ENCODE data around the gene GALNS. TPM values are rescaled to one million over a fixed set of nuclear protein-coding genes. Genes with fewer than 3 reads are reported as not detected.
"Not testable (repeated sequence)": the region's sequence is repeated elsewhere in the genome, so short reads cannot be mapped to it uniquely, and the experiment has no call there.

Gene GALNS
- total RNA-seq, 2 donors from 2014 or later, result 37.6 to 73.0 TPM

GRCh38 chr16:88894681-88895300 lies 38.0 kb upstream of the GALNS start:
- Mint-ChIP-seq H3K27ac (no peak overlapping the region), H3K27me3 (no peaks in the 10 kb centered on the region), H3K9me3 (no peaks in the 10 kb centered on the region), H3K36me3 (ENCODE audit: low read depth) (no peaks in the 10 kb centered on the region), H3K4me3 (no peak overlapping the region), H3K4me1 (no peaks in the 10 kb centered on the region)
- ATAC-seq (replicated peaks), result no peak

DNA sequence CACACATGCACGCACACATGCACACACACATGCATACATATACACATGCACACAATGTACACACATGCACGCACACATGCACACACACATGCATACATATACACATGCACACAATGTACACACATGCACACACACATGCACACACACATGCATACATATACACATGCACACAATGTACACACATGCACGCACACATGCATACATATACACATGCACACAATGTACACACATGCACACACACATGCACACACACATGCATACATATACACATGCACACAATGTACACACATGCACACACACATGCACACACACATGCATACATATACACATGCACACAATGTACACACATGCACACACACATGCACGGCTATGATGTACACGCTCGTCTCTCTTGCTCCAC lies 37.5 kb upstream of the GALNS start:
- not testable (repeated sequence) for H3K36me3 Mint-ChIP-seq (ENCODE audit: low read depth); ATAC-seq (replicated peaks)

GRCh38 chr16:88893127-88893968 lies 36.6 kb upstream of the GALNS start:
- H3K4me1 Mint-ChIP-seq, result no peaks in the 10 kb centered on the region
- no peak overlapping the region for H3K27ac Mint-ChIP-seq
- H3K36me3 Mint-ChIP-seq (ENCODE audit: low read depth), result no peaks in the 10 kb centered on the region
- H3K27me3 Mint-ChIP-seq, result no peaks in the 10 kb centered on the region
- H3K9me3 Mint-ChIP-seq, result no peaks in the 10 kb centered on the region
- no peak overlapping the region for H3K4me3 Mint-ChIP-seq
- ATAC-seq (replicated peaks), result no peak

More for the DNA sequence above, 37.5 kb upstream of the GALNS start:
- not testable (repeated sequence) for H3K27ac Mint-ChIP-seq, H3K27me3 Mint-ChIP-seq, H3K4me3 Mint-ChIP-seq, H3K4me1 Mint-ChIP-seq, H3K9me3 Mint-ChIP-seq

GRCh38 chr16:88892065-88892464 lies 35.3 kb upstream of the GALNS start:
- no peaks in the 10 kb centered on the region for H3K27me3 Mint-ChIP-seq
- ATAC-seq (replicated peaks), result no peak
- no peaks in the 10 kb centered on the region for H3K9me3 Mint-ChIP-seq
- no peaks in the 10 kb centered on the region for H3K4me1 Mint-ChIP-seq
- H3K36me3 Mint-ChIP-seq (ENCODE audit: low read depth), result no peaks in the 10 kb centered on the region
- no peak overlapping the region for H3K4me3 Mint-ChIP-seq
- H3K27ac Mint-ChIP-seq, result no peak overlapping the region

DNA sequence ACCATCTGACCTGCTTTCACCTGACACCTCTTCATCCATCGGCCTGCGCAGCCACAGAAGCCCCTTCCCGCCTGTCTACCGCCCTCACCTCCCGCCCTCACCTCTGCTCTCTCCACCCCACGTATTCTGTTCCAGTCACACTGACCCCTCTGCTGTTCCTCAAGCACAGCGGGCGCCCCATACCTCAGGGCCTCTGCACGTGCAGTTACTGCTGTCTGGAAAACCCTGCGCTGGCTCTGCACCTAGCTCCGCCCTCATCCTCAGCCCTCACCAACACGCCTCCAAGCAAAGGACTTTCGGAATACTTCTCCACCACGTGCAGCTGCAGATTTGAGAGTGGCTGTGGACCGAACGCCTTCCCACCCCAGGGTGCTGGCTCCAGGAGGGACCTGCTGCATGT lies 34.3 kb upstream of the GALNS start:
- no peaks in the 10 kb centered on the region for H3K27me3 Mint-ChIP-seq
- ATAC-seq (replicated peaks), result no peak
- no peaks in the 10 kb centered on the region for H3K9me3 Mint-ChIP-seq
- no peak overlapping the region for H3K4me3 Mint-ChIP-seq
- no peaks in the 10 kb centered on the region for H3K4me1 Mint-ChIP-seq
- no peaks in the 10 kb centered on the region for H3K36me3 Mint-ChIP-seq (ENCODE audit: low read depth)
- no peak overlapping the region for H3K27ac Mint-ChIP-seq

DNA sequence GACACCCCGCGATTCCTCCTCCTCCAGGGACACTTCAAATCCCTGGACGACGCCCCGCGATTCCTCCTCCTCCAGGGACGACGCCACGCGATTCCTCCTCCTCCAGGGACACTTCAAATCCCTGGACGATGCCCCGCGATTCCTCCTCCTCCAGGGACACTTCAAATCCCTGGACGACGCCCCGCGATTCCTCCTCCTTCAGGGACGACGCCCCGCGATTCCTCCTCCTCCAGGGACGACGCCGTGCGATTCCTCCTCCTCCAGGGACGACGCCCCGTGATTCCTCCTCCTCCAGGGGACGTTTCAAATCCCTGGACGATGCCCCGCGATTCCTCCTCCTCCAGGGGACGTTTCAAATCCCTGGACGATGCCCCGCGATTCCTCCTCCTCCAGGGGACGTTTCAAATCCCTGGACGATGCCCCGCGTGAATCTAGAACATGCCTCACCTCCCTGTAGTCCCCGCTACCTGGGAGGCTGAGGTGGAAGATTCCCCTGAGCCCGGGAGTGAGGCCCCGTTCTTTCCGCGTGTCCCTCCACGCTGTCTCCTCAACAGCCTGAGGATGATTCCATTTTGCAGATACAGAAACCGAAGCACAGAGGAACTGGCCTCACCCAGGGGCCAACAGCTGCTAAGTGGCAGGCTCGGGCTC lies 33.1 kb upstream of the GALNS start:
- ATAC-seq (replicated peaks); H3K4me3 Mint-ChIP-seq; H3K4me1 Mint-ChIP-seq; H3K27ac Mint-ChIP-seq; H3K36me3 Mint-ChIP-seq (ENCODE audit: low read depth); H3K27me3 Mint-ChIP-seq; H3K9me3 Mint-ChIP-seq: not testable (repeated sequence)

DNA sequence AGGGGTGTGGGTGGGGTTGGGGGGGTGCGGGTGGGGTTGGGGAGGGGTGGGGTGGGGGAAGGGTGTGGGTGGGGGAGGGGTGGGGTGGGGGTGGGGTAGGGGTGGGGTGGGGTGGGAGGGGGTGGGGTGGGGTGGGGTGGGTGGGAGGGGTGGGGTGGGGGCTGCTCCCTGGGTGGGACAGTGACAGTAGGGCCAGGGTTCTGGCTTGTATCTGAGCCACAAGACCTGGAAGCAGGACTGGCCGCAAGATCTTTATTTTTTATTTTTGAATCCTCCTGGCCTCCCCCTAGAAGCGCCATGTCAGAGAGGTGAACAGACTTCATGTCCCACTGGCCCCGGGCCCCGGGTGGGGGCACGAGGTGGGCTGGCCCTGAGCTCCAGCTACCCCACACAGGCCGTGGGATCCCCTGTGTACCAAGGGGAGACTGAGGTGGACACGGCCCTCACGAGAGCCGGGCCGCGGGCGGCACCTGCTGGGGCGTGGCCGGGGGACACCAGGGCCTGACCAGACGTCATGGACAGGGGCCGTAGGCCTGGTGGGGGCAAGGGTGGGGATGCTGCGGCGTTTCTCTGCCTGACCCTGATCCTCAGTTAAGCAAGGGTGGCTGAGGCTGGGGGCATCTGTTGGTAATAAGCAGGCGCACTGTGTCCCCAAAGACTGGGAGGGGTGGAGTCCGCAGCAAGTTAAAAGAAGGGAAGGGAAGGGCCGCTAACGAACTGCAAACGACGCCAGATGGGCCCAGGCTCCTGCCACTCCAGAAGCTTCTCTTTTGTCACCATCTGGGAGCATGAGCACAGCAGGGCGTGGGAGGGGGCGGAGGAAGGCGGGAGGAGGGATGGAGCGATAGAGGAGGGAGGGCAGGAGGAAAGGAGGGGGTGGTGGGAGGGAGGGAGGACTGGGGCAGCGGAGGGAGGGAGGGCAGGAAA lies 32.0 kb upstream of the GALNS start:
- H3K27ac Mint-ChIP-seq, result no peak overlapping the region

DNA sequence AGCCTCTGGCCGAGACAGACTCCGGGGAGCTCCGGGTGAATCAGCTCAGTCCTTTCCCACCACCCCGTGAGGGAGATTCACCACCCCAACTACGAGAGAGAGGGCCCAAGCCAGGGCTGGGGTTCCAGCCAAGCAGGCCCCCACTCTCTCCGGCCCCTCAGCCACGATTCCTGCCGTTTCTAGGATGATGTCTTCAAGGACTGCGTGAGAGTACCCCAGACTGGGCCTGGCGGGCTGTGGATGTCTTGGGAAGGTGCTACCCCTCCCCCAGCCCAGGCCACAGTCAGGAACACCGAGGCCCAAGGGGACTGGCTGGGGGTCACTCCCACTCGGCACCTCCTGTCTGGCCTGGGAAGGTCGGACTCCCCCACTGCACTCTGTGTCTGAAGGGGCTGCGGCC lies 31.3 kb upstream of the GALNS start:
- Mint-ChIP-seq H3K36me3 (ENCODE audit: low read depth) (no peaks in the 10 kb centered on the region), H3K27me3 (no peaks in the 10 kb centered on the region), H3K4me1 (no peaks in the 10 kb centered on the region), H3K27ac (no peak overlapping the region), H3K4me3 (no peak overlapping the region), H3K9me3 (no peaks in the 10 kb centered on the region)
- ATAC-seq (replicated peaks), result no peak

More for the DNA sequence above, 32.0 kb upstream of the GALNS start:
- Mint-ChIP-seq H3K4me1 (no peaks in the 10 kb centered on the region), H3K4me3 (no peak overlapping the region), H3K27me3 (no peaks in the 10 kb centered on the region), H3K36me3 (ENCODE audit: low read depth) (no peaks in the 10 kb centered on the region), H3K9me3 (no peaks in the 10 kb centered on the region)
- ATAC-seq (replicated peaks), result no peak

- no peaks in the 10 kb centered on the region for H3K9me3 Mint-ChIP-seq
- no peaks in the 10 kb centered on the region for H3K4me1 Mint-ChIP-seq
- no peak for ATAC-seq (replicated peaks)
- no peaks in the 10 kb centered on the region for H3K36me3 Mint-ChIP-seq (ENCODE audit: low read depth)
- H3K27me3 Mint-ChIP-seq, result no peaks in the 10 kb centered on the region
- H3K27ac Mint-ChIP-seq, result no peak overlapping the region
- no peak overlapping the region for H3K4me3 Mint-ChIP-seq
These were observed 30.2 kb upstream of the GALNS start for GRCh38 chr16:88886845-88887521.

DNA sequence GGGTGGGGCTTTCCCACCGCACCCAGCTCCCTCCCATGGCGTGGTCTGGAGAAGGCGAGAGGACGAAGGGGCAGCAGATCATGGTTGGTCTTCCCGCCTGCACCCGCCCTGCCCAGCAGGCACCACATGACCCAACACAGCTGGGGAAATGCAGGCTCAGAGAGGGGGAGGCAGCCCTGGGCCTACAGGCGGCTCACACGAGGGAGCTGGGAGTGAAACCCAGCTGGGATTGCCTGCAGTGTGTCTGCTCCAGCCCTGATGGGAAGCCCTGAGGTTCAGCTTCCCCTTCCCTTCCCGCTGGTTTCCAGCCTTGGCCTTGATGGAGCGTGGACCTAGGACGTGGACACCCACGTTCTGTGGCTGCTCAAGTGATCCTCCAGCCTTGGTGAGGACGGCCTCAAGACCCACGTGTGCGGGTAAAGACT lies 29.7 kb upstream of the GALNS start:
- no peaks in the 10 kb centered on the region for H3K9me3 Mint-ChIP-seq
- no peaks in the 10 kb centered on the region for H3K4me1 Mint-ChIP-seq
- H3K27ac Mint-ChIP-seq, result no peak overlapping the region
- no peaks in the 10 kb centered on the region for H3K36me3 Mint-ChIP-seq (ENCODE audit: low read depth)
- ATAC-seq (replicated peaks), result no peak
- H3K4me3 Mint-ChIP-seq, result no peak overlapping the region
- no peaks in the 10 kb centered on the region for H3K27me3 Mint-ChIP-seq

- H3K9me3 Mint-ChIP-seq, result no peaks in the 10 kb centered on the region
- ATAC-seq (replicated peaks), result no peak
- H3K4me1 Mint-ChIP-seq, result no peaks in the 10 kb centered on the region
- H3K4me3 Mint-ChIP-seq, result no peak overlapping the region
- no peaks in the 10 kb centered on the region for H3K36me3 Mint-ChIP-seq (ENCODE audit: low read depth)
- no peak overlapping the region for H3K27ac Mint-ChIP-seq
- H3K27me3 Mint-ChIP-seq, result no peaks in the 10 kb centered on the region
These were observed 29.0 kb upstream of the GALNS start for GRCh38 chr16:88885693-88886280.

GRCh38 chr16:88884569-88885271 lies 28.0 kb upstream of the GALNS start:
- Mint-ChIP-seq H3K4me3 (no peak overlapping the region), H3K4me1 (no peaks in the 10 kb centered on the region), H3K36me3 (ENCODE audit: low read depth) (no peaks in the 10 kb centered on the region), H3K27me3 (no peaks in the 10 kb centered on the region), H3K9me3 (no peaks in the 10 kb centered on the region), H3K27ac (no peak overlapping the region)
- ATAC-seq (replicated peaks), result no peak

- no peaks in the 10 kb centered on the region for H3K27me3 Mint-ChIP-seq
- no peak overlapping the region for H3K4me3 Mint-ChIP-seq
- H3K27ac Mint-ChIP-seq, result no peak overlapping the region
- ATAC-seq (replicated peaks), result no peak
- H3K4me1 Mint-ChIP-seq, result no peaks in the 10 kb centered on the region
- no peaks in the 10 kb centered on the region for H3K36me3 Mint-ChIP-seq (ENCODE audit: low read depth)
- H3K9me3 Mint-ChIP-seq, result no peaks in the 10 kb centered on the region
These were observed 27.2 kb upstream of the GALNS start for GRCh38 chr16:88883946-88884345.
